Ammon's horn (tissue), 1 donor: ENCODE data around the gene CBX8.

Experiments used
- DNase-seq: peaks from one replicate; pipeline ENCODE4 v3.0.0-alpha.2; 2016; ENCODE audit warnings: low spot score

CBX8 gene

DNA sequence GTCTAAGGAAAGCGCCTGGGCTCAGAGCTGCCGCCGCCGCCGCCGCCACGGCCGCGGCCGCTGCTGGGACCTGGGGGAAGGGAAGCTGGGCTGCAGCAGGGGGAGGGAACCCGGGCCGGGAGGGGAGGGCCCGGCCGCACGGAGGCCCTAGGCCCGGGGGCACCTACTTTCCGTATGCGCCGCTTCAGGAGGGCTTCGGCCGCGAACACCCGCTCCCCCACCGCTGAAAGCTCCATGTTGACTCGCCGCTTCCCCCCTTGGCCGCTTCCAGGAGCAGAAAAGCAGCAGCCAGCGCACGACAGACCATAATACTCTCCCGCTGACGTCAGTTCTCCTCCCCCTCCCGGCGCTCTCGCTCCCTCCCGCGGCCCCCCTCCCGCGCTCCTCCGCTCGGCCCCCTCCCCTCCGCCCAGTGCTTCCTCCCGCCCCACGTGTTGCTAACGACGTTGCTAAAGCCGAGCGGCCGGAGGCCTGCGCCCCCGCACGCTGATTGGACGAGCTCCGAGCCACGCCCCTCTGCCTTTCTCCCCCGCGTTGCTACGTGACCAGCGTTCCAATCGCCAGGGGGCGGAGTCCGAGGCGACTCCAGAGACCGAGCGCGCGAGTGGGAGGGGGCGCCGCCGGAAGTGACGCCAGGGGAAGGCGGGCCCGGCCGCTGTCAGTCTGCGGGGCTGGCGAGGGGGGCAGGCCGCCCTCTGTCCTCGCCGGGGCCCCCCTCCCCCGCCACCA lies at the start of gene CBX8:
Gene CBX8 (minus strand): TSS at position 315 of the 729 bp plus-strand sequence. CDS start 79 bp downstream, at position 236.
- peak; percentile 100 for DNase-seq

DNA sequence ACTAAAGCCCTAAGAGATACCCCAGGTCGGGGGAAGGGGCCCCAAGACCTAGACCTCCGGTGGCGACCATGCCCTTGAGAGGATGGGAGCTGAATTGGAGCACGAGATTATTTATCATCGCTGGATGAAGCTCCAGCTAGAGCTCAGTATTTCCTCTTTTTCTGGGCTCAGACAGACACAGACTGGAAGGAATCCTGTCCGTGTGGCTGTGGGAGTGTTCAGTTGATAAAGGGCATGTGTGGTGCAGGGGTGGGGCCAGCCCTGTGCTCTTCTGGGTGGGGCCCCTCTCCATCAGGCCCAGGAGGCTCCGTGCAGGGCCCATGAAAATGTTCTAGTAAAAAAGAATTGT lies 48.7 kb upstream of the CBX8 start:
- no peak for DNase-seq

DNA sequence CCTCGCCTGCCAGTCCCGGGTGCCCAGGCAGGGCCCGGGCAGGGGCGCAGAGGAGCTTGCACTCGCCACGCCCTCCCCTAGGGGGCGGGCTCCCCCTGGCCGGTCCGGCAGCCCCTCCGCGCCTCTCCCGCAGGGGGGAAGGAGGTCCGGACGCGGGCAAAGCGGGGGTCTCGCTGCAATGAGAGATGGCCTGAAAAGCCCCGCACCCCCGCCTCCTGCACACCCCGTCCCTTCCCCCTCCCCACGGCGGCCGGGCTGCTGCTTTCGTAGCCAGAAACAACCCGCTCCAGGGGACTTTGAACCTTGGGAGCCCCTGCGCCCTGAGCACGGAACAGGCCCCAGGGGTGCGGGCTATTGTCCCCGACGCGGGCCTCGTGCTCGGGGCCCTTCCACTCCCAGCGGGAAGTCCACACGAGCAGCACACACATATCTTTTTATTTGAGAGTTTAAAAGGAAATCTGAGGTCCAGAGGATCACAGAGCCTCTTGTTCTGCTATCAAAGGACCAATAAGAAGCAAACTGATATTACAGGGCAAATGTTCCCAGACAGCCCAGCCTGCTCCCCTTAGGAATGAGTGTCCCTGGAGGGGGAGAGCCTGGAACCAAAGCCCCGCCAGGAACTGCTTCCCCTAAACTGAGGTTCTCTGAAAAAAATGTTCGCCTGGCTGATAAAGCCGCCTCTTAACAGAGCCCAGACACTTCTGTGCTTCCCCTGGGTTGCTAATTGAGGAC lies 48.2 kb upstream of the CBX8 start:
- peak; percentile 54 for DNase-seq

DNA sequence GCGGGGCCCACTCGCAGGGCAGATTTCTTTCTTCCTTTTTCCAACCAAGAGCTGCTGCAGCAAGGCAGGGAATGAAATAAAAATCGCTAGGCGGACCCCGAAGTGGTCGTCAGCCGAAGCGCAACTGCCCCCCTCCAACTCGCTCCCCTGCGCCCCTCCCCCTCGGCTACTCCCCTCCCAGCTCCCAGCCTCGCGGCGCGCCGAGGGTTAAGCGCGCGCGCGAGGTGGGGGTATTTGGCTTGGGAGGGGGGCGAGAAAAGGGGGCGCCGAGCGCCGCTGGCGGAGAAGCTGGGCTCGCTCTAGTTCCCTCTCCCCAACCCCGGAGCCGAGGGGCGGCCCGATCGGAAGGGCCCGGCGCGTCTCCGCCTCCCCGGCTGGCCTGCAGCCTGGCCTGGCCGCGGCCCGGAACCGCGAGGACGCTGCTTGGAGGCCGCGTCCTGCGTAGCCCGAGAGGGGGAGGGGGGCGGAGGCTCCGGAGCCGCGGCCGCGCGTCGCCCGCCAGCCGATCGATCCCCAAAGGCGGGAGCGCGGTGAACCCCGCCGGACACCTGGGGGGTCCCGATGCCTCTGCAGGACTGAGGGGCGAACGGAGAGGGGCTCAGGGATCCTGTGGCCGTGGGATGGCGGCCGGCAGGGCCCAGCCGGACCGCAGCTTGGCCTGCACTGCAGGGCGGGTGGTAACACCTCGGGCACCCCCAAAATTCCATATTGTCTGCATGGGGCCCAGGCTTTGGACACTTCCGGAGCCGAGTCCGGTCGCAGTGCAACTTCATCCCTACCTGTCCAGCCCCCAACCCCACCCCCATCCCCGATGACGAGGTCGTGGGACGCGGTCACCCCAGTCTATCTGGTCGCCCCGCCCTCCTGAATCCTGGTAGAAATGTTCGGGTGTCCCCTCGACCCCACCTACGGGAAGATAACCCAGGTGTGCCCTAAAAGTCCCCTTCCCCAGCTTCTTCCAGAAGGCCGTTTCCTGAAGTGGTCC lies 47.2 kb upstream of the CBX8 start:
- peak; percentile 61 for DNase-seq

DNA sequence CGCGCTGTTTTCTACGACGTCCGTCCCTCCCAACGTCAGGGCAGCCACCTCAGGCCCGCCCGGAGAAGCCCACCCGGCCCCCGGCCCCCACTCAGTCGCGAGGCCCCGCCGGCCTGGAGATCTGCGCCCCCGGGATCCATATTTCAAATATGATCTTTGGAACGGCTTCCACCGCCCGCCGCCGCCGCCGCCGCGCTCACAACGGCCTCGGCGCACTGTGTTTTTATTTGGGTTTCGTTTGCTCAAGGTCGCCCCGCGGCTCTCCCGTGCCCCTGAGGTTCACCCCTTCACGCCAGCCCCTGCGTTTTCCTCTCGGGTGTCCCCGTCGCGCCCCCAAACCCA lies 46.6 kb upstream of the CBX8 start:
- no peak for DNase-seq

DNA sequence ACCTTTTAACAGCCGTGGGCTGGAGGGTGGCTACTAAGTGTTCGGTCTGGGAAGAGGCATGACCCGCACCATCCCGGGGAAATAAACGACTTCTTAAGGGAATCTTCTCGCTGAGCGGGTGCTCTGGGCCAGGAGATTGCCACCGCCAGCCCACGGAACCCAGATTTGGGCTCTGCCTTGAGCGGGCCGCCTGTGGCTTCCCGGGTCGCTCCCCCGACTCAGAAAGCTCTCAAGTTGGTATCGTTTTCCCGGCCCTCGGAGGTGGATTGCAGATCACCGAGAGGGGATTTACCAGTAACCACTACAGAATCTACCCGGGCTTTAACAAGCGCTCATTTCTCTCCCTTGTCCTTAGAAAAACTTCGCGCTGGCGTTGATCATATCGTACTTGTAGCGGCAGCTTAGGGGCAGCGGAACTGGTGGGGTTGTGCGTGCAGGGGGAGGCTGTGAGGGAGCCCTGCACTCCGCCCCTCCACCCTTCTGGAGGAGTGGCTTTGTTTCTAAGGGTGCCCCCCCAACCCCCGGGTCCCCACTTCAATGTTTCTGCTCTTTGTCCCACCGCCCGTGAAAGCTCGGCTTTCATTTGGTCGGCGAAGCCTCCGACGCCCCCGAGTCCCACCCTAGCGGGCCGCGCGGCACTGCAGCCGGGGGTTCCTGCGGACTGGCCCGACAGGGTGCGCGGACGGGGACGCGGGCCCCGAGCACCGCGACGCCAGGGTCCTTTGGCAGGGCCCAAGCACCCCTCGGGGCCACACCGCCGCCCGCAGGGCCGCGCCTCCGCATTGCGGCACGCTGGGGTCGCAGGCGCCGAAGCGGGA lies 46.0 kb upstream of the CBX8 start:
- no peak for DNase-seq

DNA sequence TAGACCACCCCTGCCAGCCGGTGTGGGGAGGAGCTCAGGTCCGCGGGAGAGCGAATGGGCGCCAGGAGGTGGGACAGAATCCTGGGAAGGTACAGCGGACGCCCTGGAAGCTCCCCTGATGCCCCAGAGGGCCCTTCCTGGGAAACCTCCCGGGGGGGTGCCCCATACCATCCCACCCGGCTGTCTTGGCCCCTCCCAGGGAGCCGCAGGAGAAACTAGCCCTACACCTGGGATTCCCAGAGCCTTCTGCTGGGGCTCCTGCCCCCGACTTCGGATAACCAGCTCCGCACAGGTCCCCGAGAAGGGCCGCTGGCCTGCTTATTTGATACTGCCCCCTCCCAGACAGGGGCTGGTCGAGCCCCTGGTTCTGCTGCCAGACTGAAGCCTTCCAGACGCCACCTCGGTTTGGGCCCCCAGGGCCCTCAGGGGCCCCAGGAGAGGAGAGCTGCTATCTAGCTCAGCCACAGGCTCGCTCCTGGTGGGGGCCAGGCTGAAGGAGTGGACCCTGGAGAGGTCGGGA lies 45.3 kb upstream of the CBX8 start:
- no peak for DNase-seq

DNA sequence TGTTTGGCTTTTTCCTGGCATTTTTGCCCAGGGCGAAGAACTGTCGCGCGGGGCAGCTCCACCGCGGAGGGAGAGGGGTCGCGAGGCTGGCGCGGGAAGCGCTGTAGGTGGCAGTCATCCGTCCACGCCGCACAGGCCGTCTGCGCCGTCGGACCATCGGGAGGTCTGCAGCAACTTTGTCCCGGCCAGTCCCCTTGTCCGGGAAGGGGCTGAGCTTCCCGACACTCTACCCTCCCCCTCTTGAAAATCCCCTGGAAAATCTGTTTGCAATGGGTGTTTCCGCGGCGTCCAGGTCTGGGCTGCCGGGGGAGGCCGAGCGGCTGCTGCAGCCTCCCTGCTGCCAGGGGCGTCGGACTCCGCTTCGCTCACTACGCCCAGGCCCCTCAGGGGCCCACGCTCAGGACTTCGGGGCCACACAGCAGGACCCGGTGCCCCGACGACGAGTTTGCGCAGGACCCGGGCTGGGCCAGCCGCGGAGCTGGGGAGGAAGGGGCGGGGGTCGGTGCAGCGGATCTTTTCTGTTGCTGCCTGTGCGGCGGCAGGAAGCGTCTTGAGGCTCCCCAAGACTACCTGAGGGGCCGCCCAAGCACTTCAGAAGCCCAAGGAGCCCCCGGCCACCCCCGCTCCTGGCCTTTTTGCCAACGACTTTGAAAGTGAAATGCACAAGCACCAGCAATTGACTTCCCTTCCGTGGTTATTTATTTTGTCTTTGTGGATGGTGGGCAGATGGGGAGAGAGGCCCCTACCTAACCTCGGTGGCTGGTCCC lies 44.7 kb upstream of the CBX8 start:
- DNase-seq, result no peak

DNA sequence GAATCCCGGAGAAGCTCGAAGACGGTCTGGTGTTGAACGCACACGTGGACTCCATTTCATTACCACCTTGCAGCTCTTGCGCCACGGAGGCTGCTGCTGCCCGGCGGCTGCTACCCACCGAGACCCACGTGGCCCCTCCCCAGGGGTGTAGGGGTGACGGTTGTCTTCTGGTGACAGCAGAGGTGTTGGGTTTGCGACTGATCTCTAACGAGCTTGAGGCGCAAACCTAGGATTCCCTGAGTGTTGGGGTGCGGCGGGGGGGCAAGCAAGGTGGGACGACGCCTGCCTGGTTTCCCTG lies 44.1 kb upstream of the CBX8 start:
- DNase-seq, result no peak

DNA sequence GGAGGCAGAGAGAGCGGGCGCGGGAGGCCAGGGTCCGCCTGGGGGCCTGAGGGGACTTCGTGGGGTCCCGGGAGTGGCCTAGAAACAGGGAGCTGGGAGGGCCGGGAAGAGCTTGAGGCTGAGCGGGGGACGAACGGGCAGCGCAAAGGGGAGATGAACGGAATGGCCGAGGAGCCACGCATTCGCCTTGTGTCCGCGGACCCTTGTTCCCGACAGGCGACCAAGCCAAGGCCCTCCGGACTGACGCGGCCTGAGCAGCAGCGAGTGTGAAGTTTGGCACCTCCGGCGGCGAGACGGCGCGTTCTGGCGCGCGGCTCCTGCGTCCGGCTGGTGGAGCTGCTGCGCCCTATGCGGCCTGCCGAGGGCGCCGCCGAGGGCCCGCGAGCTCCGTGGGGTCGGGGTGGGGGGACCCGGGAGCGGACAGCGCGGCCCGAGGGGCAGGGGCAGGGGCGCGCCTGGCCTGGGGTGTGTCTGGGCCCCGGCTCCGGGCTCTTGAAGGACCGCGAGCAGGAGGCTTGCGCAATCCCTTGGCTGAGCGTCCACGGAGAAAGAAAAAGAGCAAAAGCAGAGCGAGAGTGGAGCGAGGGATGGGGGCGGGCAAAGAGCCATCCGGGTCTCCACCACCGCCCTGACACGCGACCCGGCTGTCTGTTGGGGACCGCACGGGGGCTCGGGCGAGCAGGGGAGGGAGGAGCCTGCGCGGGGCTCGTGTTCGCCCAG lies 43.6 kb upstream of the CBX8 start:
- DNase-seq, result peak; percentile 32

DNA sequence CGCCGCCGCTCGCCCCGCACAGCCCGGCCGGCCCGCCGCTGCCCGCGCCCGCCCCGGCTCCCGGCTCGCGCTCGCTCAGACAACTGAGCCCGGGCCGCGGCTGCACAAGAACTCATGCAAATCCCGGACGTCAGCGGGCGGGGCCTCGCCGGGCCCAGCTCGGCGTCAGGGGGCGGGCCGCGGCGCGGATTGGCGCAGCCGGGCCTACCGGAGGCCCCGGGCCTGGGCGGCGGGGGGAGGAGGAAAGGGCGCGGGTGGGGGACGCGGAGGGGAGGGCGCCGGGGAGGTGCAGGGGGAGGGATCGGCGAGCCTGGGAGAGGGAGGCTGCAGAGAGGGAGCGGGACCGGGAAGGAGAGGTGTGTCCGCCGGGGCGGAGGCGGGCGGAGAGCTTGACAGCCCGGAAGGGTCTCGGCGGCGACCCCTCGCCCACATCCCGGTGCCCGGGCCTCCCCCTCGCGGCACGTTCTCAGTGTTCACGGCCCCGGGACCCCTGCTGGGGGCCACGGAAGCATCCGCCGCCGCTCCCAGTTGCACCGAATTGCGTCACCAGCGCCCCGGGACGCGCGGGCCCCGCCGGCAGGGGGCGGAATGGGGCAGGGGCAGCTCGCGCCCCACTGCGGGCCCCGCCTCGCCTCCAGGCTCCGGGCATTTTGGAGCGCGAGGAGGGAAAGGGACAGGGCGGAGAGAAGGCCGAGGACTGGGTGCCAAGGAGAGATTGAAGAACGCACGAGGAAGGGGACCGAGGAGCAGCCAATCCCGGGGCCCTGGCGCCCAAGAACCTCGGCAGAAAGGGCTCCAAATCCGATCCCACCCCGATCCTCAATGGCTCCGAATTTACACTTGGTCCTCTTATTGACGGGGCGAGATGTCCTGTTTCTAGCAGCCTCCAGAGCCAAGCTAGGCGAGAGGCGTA lies 42.7 kb upstream of the CBX8 start, which contains the start of gene CBX4:
Gene CBX4 (minus strand): TSS at position 85 of the 913 bp plus-strand sequence. CDS start 189 bp downstream, outside the sequence.
- peak; percentile 97 for DNase-seq

DNA sequence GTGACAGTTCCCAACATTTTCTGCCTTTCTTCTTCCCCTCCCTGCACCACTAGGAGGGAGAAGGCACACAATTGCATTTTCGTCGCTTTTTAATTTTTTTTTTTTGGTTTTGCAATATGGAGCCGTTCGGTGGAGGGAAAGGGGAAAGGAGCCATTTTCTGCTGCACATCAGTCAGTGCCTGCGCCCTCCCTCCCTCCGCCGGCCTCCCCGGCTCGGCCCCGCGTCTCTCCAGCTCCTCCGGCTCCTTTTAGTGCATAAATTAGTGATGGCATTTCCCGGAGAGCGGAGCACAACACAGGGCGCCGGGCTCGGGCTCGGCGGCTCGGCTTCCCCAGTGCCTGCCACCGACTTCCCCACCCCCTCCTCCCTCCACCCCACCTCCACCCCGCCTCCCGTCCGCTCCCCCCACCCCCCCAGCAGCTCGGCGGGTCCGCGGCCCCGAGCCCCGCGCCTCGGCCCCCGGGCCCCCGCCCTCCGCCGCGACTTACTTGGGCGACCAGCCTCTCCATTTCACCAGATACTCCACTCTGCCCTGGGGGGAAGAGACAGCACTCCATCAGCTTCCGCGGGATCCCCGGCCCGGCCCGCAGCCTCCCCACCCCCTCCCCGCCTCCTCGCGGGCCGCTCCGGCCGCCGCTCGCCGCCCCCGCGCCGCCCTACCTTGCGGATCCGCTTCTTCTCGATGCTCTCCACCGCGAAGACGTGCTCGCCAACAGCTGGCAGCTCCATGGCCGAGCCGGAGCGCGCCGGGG lies 41.8 kb upstream of the CBX8 start:
- DNase-seq, result peak; percentile 76

DNA sequence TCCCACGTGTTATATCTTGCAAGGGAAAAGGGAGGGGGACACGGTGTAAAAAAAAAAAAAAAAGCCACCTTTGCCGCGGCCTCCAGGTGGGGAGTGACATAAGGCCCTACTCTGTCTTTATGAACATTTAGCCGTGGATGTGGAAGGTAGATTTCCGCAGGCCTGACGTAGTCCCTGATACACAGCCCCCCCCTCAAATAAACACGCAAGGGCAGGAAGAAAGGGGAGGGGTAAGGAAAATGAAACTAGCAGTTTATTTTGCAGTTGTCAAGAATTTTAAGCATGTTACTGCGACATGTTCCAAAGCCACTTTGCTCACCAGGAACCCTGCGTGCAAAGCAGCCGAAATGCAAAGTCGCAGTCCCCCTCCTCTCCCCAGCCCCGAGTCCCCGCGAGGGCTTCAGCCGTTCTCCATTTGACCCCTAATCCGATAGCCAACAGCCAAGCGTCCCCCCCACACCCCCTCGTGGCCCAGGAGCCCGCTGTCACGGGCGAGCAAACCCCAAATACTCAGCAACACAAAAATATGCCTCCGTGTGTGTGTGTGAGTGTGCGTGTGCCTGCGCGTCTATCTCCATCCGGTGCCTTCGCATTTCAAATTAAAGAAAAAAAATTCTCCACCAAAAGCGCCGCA lies 41.1 kb upstream of the CBX8 start:
- DNase-seq, result no peak

DNA sequence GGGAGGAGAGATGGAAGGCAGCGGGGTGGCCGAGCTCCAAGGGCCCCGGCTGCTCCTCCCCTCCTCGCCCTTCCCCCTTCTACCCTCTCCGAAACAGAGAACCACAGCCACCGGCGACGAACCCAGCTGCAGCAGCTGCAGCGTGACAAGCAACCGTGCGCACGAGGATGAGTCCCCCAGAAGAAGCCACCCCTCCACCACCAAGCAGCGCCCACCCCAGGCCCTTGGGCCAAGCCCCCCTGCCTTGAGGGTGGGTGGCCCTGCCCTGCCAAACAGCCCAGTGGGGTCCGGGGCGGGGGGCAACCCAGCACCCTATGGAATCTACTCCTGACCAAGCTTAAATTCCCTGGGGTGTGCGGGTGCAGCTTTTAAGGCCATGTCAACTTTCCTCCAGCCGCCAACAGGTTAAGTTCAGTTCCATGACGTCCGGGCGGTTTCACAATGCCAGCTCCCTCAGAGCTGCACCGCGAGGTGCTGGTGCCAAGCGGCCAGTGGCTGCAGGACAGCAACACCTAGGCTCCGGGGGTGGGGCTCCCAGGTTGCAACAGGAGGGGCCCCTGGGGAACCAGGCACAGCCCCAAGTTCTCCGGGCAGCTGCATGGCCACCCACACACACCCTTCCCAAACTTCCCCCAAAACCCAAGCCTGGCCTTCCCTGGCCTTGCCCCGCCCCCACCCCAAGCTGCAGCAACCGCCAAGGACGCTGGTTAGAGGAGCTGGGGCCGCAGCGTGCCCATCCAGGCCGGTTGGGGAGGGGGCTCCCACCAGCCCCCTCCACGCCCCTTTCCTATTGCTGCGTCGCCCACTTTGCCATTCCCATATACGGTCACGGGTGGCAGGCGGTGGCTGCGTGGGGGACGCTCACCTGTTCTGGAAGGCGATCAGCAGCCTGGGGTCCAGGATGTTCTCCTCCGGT lies 40.4 kb upstream of the CBX8 start:
- no peak for DNase-seq

DNA sequence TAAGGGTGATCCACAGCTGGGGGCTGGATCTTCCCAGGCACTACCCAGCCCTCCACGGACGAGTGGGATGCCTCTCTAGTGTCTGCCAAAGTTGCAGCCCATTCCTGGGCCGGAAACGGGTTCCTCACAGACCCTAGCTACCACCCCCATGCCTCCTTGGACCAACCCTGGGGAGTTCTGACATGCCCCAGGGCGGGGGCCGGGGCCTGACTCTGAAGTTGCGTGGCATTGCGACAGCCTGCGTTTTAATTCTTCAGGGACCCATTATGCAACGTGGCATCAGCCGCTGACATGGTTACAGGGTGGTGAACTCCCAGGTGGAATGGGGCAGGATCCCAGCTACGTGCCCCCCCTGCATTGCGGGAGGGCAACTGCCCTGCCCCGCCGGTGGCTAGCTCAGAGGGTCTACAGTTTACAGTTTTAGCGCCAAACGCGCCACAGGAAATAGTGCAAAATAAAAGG lies 39.7 kb upstream of the CBX8 start:
- DNase-seq, result no peak

DNA sequence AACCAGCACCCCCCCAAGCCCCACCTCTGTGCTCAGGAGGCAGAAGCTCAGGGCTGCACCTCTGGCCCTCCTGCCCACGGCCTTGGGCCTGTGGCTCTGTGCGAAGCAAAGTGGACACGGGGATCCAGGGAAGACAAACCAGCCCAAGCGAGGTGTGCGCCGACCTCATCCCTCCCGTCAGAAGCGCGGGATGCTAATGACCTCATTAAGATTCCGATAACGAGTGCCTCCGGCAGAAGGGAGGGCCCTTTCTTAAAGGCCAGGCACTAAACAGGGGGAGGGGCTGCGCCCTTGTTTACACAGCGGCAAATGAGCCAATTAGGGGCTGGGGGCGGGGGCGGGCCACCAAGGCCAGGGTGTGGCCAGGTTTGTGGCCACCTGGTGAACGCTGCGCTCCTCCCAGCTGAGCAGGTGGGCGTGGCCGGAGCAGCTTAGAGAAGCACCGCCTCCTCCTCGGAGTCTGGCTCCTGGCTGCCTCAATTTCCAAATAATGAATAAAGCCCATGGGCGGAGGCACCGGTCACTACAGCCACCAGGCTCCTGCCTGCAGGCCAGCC lies 39.2 kb upstream of the CBX8 start:
- no peak for DNase-seq
